HG02884 (cell line): ENCODE data around the gene EXOC4.

Experiments
- ATAC-seq: cut with Tn5 transposase; IDR thresholded peaks from one replicate; pipeline ENCODE4 v1.9.1; 2021; ENCODE audit warnings: mild to moderate bottlenecking, moderate library complexity; ENCODE audit not compliant: unreplicated experiment

Gene EXOC4

GRCh38 chr7:133564484-133564883, 311.6 kb downstream of the EXOC4 start:
- ATAC-seq: no peak

GRCh38 chr7:133568544-133568943, 315.7 kb downstream of the EXOC4 start:
- no peak for ATAC-seq

- no peak for ATAC-seq
Measured at GRCh38 chr7:133570321-133570720, 317.4 kb downstream of the EXOC4 start.

- ATAC-seq: no peak
Measured at GRCh38 chr7:133571076-133571475, 318.2 kb downstream of the EXOC4 start.

- no peak for ATAC-seq
Measured at GRCh38 chr7:133572087-133572486, 319.2 kb downstream of the EXOC4 start.

- no peak for ATAC-seq
Measured at GRCh38 chr7:133572843-133573242, 320.0 kb downstream of the EXOC4 start.

- no peak for ATAC-seq
Measured at GRCh38 chr7:133573554-133574265, 320.8 kb downstream of the EXOC4 start.

- no peak for ATAC-seq
Measured at GRCh38 chr7:133575726-133576440, 323.0 kb downstream of the EXOC4 start.

GRCh38 chr7:133576612-133577168, 323.8 kb downstream of the EXOC4 start:
- ATAC-seq: no peak

- ATAC-seq: no peak
Measured at GRCh38 chr7:133582766-133583523, 330.1 kb downstream of the EXOC4 start.

- no peak for ATAC-seq
Measured at GRCh38 chr7:133583545-133584171, 330.8 kb downstream of the EXOC4 start.

GRCh38 chr7:133584956-133585668, 332.2 kb downstream of the EXOC4 start:
- no peak for ATAC-seq

- ATAC-seq: no peak
Measured at GRCh38 chr7:133586253-133586652, 333.4 kb downstream of the EXOC4 start.

GRCh38 chr7:133587903-133588302, 335.0 kb downstream of the EXOC4 start:
- no peak for ATAC-seq

GRCh38 chr7:133590795-133591194, 337.9 kb downstream of the EXOC4 start:
- no peak for ATAC-seq

- no peak for ATAC-seq
Measured at GRCh38 chr7:133591704-133592340, 338.9 kb downstream of the EXOC4 start.

GRCh38 chr7:133593561-133593960, 340.7 kb downstream of the EXOC4 start:
- no peak for ATAC-seq

- ATAC-seq: no peak
Measured at GRCh38 chr7:133601617-133602016, 348.7 kb downstream of the EXOC4 start.

GRCh38 chr7:133602291-133602690, 349.4 kb downstream of the EXOC4 start:
- no peak for ATAC-seq

- no peak for ATAC-seq
Measured at GRCh38 chr7:133606991-133607390, 354.1 kb downstream of the EXOC4 start.
